Thyroid gland (tissue), 4 donors: ENCODE results near the gene IQCE. TPM values are rescaled to one million over a fixed set of nuclear protein-coding genes. Genes with fewer than 3 reads are reported as not detected.

Experiments used
- DNase-seq, 2 donors: peaks; one replicate each; pipeline ENCODE4 v3.0.0-alpha.2; 2019
- H3K27ac ChIP-seq, 3 donors: fragments of 200-600 bp; sonication (generic); 1 replicate in 2 of 3; 2 replicates in 1 of 3; pipeline ENCODE4 v1.5.1; 2016 to 2019; ENCODE audit warnings: mild to moderate bottlenecking in 1 of 3, moderate library complexity in 1 of 3
- H3K27me3 ChIP-seq: fragments of 200-600 bp; sonication (generic); one replicate; pipeline ENCODE4 v1.5.1; 2019
- H3K36me3 ChIP-seq, 2 donors: fragments of 200-600 bp; sonication (generic); one replicate each; pipeline ENCODE4 v1.5.1; 2016 to 2019
- H3K4me1 ChIP-seq, 2 donors: fragments of 200-600 bp; sonication (generic); one replicate each; pipeline ENCODE4 v1.5.1; 2017 to 2019
- H3K4me3 ChIP-seq, 3 donors: fragments of 200-600 bp; sonication (generic); replicated peaks in 1 of 3; 1 replicate in 2 of 3; 2 replicates in 1 of 3; pipeline ENCODE4 v1.5.1; 2016; ENCODE audit warnings: mild to moderate bottlenecking in 1 of 3
- H3K9me3 ChIP-seq: fragments of 200-600 bp; sonication (generic); one replicate; pipeline ENCODE4 v1.5.1; 2017
- CTCF ChIP-seq, 6 experiments: fragments of 200-600 bp in 3 of 6; fragments of 450-650 bp in 3 of 6; sonication (generic) in 3 of 6; IDR thresholded peaks; one replicate each; pipeline ENCODE4 v1.5.1; 2016 to 2019; ENCODE audit warnings: antibody characterized with exemption in 6 of 6, mild to moderate bottlenecking in 2 of 6, inconsistent platforms in 1 of 6, moderate library complexity in 1 of 6
- POLR2A ChIP-seq, 2 donors: fragments of 450-650 bp; IDR thresholded peaks; one replicate each; pipeline ENCODE4 v1.6.1; 2017; ENCODE audit warnings: antibody characterized with exemption in 2 of 2, mild to moderate bottlenecking in 2 of 2, moderate library complexity in 1 of 2
- WGBS, 2 donors: methylation state at CpG; one replicate each; pipeline ENCODE4 v1.1.5; 2017; 5-methylcytosine and 5-hydroxymethylcytosine counted together
- intact Hi-C: fragments of 100-400 bp; cut with DNase I; formaldehyde crosslinking; loops from one replicate; pipeline ENCODE4 v1.15.1; 2023
- total RNA-seq, 4 donors: library from RNA; depleted of rRNA; stranded (reverse); fragments of >200 nt; gene quantifications; one replicate each; pipeline ENCODE4 v1.2.3, GENCODE V29; 2016

IQCE gene
- total RNA-seq, 4 donors from 2014 or later: 16.0 to 40.2 (median 37.2) TPM

- Histone ChIP-seq H3K36me3 (peaks cover 0 to 27% of the 10 kb centered on the region in 2 donors), H3K4me3 (no peak overlapping the region), H3K9me3 (no peaks in the 10 kb centered on the region), H3K27ac (no peak overlapping the region), H3K4me1 (peaks cover 0 to 7% of the 10 kb centered on the region in 2 donors), H3K27me3 (no peaks in the 10 kb centered on the region)
- WGBS, 2 donors: 87 to 88% methylated on average over 22 of the region's 22 CpGs
- TF ChIP-seq POLR2A (IDR thresholded peaks at IDR 0.05) (no peak), CTCF (IDR thresholded peaks at IDR 0.05) (no peak)
- DNase-seq: no peak
- intact Hi-C loops: no loop called here
Measured at GRCh38 chr7:2572101-2572842, 13.5 kb downstream of the IQCE start.

GRCh38 chr7:2573761-2574160, 15.0 kb downstream of the IQCE start:
- DNase-seq: no peak
- no peaks in the 10 kb centered on the region for H3K9me3 ChIP-seq
- no peak overlapping the region for H3K27ac ChIP-seq
- WGBS, 2 donors: 90 to 94% methylated on average over 9 of the region's 9 CpGs
- H3K4me1 ChIP-seq: no peaks in the 10 kb centered on the region
- no peak overlapping the region for H3K4me3 ChIP-seq
- H3K27me3 ChIP-seq: no peaks in the 10 kb centered on the region
- intact Hi-C loops: no loop called here
- peaks cover 0 to 27% of the 10 kb centered on the region in 2 donors for H3K36me3 ChIP-seq
- TF ChIP-seq POLR2A (IDR thresholded peaks at IDR 0.05) (no peak), CTCF (IDR thresholded peaks at IDR 0.05) (no peak)

GRCh38 chr7:2575046-2575732, 16.4 kb downstream of the IQCE start:
- peaks cover 0 to 24% of the 10 kb centered on the region in 2 donors for H3K36me3 ChIP-seq
- no peak overlapping the region for H3K4me3 ChIP-seq
- no peak overlapping the region for H3K27ac ChIP-seq
- no peak for DNase-seq
- H3K4me1 ChIP-seq: no peaks in the 10 kb centered on the region
- intact Hi-C loops: no loop called here
- no peaks in the 10 kb centered on the region for H3K9me3 ChIP-seq
- TF ChIP-seq CTCF (IDR thresholded peaks at IDR 0.05) (no peak), POLR2A (IDR thresholded peaks at IDR 0.05) (no peak)
- WGBS, 2 donors: 87 to 88% methylated on average over 13 to 17 of the region's 21 CpGs
- no peaks in the 10 kb centered on the region for H3K27me3 ChIP-seq

- intact Hi-C loops: no loop called here
- WGBS, 2 donors: 88 to 90% methylated on average over 21 of the region's 21 CpGs
Measured at GRCh38 chr7:2575733-2576340, 17.1 kb downstream of the IQCE start.

More at GRCh38 chr7:2575733-2576340, 17.1 kb downstream of the IQCE start:
- Histone ChIP-seq H3K9me3 (no peaks in the 10 kb centered on the region), H3K27ac (no peak overlapping the region), H3K4me1 (no peaks in the 10 kb centered on the region), H3K4me3 (no peak overlapping the region), H3K27me3 (no peaks in the 10 kb centered on the region), H3K36me3 (peaks cover 0 to 24% of the 10 kb centered on the region in 2 donors)
- DNase-seq: no peak
- TF ChIP-seq POLR2A (IDR thresholded peaks at IDR 0.05): no peak
- TF ChIP-seq CTCF (IDR thresholded peaks at IDR 0.05): no peak
